ENCODE results near the gene WDR45.

DNA sequence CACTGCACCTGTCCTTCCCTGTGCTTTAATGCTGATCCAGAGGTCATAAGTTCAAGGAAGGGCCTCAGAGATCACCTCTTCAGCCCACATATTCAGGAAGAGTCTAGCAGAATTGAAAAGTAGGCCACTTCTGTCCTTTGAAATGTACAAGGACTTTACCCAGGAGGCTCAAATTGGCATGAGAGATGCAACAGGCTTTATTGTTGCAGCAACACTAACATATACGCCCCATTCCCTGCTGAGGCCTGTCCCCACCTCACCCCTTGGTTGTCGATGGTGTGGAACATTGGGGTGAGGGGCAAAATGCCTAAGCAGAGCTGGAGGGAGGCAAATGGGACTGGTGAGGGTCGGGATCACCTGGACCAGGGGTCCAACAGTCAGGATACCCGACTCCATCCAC lies 8.7 kb downstream of the WDR45 start:
- TF ChIP-seq, protein P1, sequence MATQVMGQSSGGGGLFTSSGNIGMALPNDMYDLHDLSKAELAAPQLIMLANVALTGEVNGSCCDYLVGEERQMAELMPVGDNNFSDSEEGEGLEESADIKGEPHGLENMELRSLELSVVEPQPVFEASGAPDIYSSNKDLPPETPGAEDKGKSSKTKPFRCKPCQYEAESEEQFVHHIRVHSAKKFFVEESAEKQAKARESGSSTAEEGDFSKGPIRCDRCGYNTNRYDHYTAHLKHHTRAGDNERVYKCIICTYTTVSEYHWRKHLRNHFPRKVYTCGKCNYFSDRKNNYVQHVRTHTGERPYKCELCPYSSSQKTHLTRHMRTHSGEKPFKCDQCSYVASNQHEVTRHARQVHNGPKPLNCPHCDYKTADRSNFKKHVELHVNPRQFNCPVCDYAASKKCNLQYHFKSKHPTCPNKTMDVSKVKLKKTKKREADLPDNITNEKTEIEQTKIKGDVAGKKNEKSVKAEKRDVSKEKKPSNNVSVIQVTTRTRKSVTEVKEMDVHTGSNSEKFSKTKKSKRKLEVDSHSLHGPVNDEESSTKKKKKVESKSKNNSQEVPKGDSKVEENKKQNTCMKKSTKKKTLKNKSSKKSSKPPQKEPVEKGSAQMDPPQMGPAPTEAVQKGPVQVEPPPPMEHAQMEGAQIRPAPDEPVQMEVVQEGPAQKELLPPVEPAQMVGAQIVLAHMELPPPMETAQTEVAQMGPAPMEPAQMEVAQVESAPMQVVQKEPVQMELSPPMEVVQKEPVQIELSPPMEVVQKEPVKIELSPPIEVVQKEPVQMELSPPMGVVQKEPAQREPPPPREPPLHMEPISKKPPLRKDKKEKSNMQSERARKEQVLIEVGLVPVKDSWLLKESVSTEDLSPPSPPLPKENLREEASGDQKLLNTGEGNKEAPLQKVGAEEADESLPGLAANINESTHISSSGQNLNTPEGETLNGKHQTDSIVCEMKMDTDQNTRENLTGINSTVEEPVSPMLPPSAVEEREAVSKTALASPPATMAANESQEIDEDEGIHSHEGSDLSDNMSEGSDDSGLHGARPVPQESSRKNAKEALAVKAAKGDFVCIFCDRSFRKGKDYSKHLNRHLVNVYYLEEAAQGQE (IDR thresholded peaks at IDR 0.05; ENCODE audit: insufficient replicate concordance, low read depth): no peak
- TF ChIP-seq, protein P2, sequence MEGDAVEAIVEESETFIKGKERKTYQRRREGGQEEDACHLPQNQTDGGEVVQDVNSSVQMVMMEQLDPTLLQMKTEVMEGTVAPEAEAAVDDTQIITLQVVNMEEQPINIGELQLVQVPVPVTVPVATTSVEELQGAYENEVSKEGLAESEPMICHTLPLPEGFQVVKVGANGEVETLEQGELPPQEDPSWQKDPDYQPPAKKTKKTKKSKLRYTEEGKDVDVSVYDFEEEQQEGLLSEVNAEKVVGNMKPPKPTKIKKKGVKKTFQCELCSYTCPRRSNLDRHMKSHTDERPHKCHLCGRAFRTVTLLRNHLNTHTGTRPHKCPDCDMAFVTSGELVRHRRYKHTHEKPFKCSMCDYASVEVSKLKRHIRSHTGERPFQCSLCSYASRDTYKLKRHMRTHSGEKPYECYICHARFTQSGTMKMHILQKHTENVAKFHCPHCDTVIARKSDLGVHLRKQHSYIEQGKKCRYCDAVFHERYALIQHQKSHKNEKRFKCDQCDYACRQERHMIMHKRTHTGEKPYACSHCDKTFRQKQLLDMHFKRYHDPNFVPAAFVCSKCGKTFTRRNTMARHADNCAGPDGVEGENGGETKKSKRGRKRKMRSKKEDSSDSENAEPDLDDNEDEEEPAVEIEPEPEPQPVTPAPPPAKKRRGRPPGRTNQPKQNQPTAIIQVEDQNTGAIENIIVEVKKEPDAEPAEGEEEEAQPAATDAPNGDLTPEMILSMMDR (IDR thresholded peaks at IDR 0.05; ENCODE audit: insufficient read depth, low read length): no peak
- TF ChIP-seq POLR2AphosphoS5 (IDR thresholded peaks at IDR 0.05; ENCODE audit: low read depth): no peak
- TF ChIP-seq GABPA (IDR thresholded peaks at IDR 0.05; ENCODE audit: low read depth): no peak
- no peak for TF ChIP-seq SPI1 (IDR thresholded peaks at IDR 0.05; ENCODE audit: borderline replicate concordance, low read depth)

All from HL-60 (cell line).